Breast epithelium (tissue), 4 donors: ENCODE results near the gene ARTN. TPM values are rescaled to one million over a fixed set of nuclear protein-coding genes. Genes with fewer than 3 reads are reported as not detected.

Experiments used
- DNase-seq, 2 donors: peaks; one replicate each; pipeline ENCODE4 v3.0.0-alpha.2; 2019; ENCODE audit warnings: low spot score in 2 of 2
- H3K27ac ChIP-seq, 2 donors: fragments of 200-600 bp; sonication (generic) in 1 of 2; one replicate each; pipeline ENCODE4 v1.5.1; 2016 to 2019; ENCODE audit warnings: mild to moderate bottlenecking in 1 of 2
- H3K27me3 ChIP-seq, 2 donors: fragments of 200-600 bp; sonication (generic) in 1 of 2; one replicate each; pipeline versions ENCODE4 v1.5.1 to v1.6.0; 2017 to 2019; ENCODE audit warnings: control low read depth in 1 of 2, mild to moderate bottlenecking in 1 of 2
- H3K36me3 ChIP-seq: fragments of 200-600 bp; one replicate; pipeline ENCODE4 v1.5.1; 2019
- H3K4me1 ChIP-seq, 2 donors: fragments of 200-600 bp; sonication (generic); one replicate each; pipeline ENCODE4 v1.5.1; 2016 to 2019; ENCODE audit warnings: control low read depth in 1 of 2
- H3K4me3 ChIP-seq, 3 donors: fragments of 200-600 bp; sonication (generic); 1 replicate in 2 of 3; 2 replicates in 1 of 3; pipeline ENCODE4 v1.5.1; 2016 to 2019; ENCODE audit warnings: mild to moderate bottlenecking in 3 of 3, moderate library complexity in 2 of 3
- H3K9me3 ChIP-seq, 2 donors: fragments of 200-600 bp; sonication (generic) in 1 of 2; one replicate each; pipeline ENCODE4 v1.5.1; 2016 to 2019; ENCODE audit warnings: control low read depth in 1 of 2
- POLR2A ChIP-seq: fragments of 450-650 bp; IDR thresholded peaks from one replicate; pipeline ENCODE4 v1.6.1; 2016; ENCODE audit warnings: antibody characterized with exemption, mild to moderate bottlenecking, moderate library complexity
- POLR2AphosphoS5 ChIP-seq, 3 donors: sonication (generic); formaldehyde crosslinking; IDR thresholded peaks; one replicate each; pipeline ENCODE4 v1.6.1; 2017; ENCODE audit warnings: antibody characterized with exemption in 3 of 3
- intact Hi-C: fragments of 100-400 bp; cut with DNase I; formaldehyde crosslinking; loops from one replicate; pipeline ENCODE4 v1.15.1; 2023; ENCODE audit warnings: low total_unique reads
- total RNA-seq, 3 donors: library from RNA; depleted of rRNA; stranded (reverse); fragments of >200 nt; gene quantifications; one replicate each; pipeline ENCODE4 v1.1.0, GENCODE V29; 2016
- TF ChIP-seq, protein P1 (sequence below), 3 donors: fragments of 450-650 bp; IDR thresholded peaks; one replicate each; pipeline ENCODE4 v1.5.1; 2016 to 2017; ENCODE audit warnings: antibody characterized with exemption in 3 of 3, mild to moderate bottlenecking in 3 of 3, moderate library complexity in 3 of 3

Gene ARTN
- total RNA-seq, 3 donors from 2014 or later = 1.8 to 2.3 TPM; not detected in 1

DNA sequence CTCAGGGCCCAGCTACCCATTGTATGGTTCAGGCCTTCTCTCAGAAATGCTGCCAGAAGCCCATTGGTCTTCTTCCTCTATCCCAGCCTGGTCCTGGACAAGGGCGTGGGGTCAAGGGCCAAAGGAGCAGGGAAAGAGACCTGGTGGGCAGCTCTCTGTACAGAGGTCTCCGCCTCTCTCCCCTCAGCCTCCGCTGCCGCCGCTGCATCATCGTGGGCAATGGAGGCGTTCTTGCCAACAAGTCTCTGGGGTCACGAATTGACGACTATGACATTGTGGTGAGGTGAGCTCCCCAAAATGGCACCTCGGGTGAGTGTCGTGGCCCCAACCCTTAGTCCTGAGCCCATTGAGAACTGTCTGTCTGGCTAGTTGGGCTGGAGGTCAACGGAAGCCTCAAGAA lies 34.6 kb upstream of the ARTN start:
- no peaks in the 10 kb centered on the region for H3K27me3 ChIP-seq
- no peak overlapping the region for H3K27ac ChIP-seq
- H3K36me3 ChIP-seq = no peaks in the 10 kb centered on the region
- no peaks in the 10 kb centered on the region for H3K9me3 ChIP-seq
- H3K4me1 ChIP-seq = no peaks in the 10 kb centered on the region
- TF ChIP-seq POLR2A (no peak), POLR2AphosphoS5 (IDR thresholded peaks at IDR 0.05) (no peak)
- TF ChIP-seq, protein P1, sequence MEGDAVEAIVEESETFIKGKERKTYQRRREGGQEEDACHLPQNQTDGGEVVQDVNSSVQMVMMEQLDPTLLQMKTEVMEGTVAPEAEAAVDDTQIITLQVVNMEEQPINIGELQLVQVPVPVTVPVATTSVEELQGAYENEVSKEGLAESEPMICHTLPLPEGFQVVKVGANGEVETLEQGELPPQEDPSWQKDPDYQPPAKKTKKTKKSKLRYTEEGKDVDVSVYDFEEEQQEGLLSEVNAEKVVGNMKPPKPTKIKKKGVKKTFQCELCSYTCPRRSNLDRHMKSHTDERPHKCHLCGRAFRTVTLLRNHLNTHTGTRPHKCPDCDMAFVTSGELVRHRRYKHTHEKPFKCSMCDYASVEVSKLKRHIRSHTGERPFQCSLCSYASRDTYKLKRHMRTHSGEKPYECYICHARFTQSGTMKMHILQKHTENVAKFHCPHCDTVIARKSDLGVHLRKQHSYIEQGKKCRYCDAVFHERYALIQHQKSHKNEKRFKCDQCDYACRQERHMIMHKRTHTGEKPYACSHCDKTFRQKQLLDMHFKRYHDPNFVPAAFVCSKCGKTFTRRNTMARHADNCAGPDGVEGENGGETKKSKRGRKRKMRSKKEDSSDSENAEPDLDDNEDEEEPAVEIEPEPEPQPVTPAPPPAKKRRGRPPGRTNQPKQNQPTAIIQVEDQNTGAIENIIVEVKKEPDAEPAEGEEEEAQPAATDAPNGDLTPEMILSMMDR (IDR thresholded peaks at IDR 0.05) = no peak
- intact Hi-C loops = loop anchor here (5.0 kb wide), 1 partner anchor 862 kb away; no protein-coding TSS in a partner anchor
- no peak overlapping the region for H3K4me3 ChIP-seq
- no peak for DNase-seq

DNA sequence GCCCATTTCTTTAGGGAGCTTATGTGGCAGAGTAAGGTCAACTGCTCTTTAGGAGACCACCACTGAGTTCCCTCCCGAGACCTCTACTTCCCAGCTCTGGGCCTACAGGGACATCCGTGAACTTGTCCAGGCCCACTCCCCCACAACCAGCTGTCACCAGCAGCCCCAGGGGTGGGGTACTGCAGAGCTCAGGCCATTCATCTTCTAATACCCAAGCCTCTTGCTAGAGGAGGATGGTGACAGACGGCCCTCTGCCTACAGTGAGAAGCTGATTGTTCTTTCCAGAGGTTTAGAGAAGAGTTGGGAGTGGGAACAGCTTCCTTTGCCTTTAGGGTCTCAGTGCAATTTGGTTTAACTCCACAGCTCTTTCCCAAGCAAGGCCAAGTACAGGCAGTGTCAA lies 33.2 kb upstream of the ARTN start:
- intact Hi-C loops = no loop called here
- DNase-seq = no peak
- TF ChIP-seq, protein P1 (IDR thresholded peaks at IDR 0.05) = no peak
- no peak for TF ChIP-seq POLR2A
- no peak for TF ChIP-seq POLR2AphosphoS5 (IDR thresholded peaks at IDR 0.05)

DNA sequence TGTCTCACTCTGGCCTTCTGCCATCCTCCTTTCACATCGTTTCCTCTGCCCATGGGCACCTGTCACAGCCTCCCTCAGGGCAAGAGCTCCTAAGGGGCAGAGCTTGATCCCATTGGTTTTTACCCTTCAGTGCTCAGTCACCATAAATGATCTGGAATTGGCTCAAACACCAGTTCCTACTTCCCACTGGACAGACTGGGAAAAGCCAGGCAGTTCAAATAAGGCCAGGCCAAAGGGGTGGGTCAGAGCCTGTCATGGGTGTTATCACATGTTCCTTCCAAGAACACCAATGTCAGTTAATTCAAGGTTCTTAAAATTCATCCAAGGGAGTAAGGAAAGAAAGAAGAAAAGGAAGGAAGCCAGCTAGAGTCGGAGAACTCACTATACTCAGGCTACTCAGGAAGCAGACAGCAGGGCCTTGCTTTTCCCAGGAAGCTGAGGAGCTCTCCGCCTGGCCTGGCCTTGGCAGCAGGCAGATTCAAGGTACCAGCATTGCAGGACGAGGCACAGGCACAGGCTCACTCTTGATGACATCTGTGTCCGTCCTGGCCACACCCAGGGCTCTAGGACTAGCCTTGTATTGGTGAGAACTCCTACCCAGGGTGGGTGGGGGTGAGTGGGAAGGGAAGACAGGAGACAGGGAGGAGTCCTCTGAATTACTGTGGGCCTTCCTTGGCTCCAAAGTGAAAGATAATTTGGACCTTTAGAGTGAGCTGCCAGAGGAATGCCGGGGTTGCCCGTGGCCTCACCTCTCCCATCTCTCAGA lies 32.2 kb upstream of the ARTN start:
- Histone ChIP-seq H3K4me3 (no peak overlapping the region), H3K4me1 (no peaks in the 10 kb centered on the region), H3K27me3 (no peaks in the 10 kb centered on the region), H3K27ac (no peak overlapping the region), H3K36me3 (no peaks in the 10 kb centered on the region), H3K9me3 (no peaks in the 10 kb centered on the region)
- TF ChIP-seq POLR2A = no peak
- TF ChIP-seq POLR2AphosphoS5 (IDR thresholded peaks at IDR 0.05) = no peak
- TF ChIP-seq, protein P1 (IDR thresholded peaks at IDR 0.05) = no peak
- no peak for DNase-seq
- intact Hi-C loops = no loop called here

More for the DNA sequence above, 33.2 kb upstream of the ARTN start:
- no peak overlapping the region for H3K27ac ChIP-seq
- H3K27me3 ChIP-seq = no peaks in the 10 kb centered on the region
- no peak overlapping the region for H3K4me3 ChIP-seq
- H3K9me3 ChIP-seq = no peaks in the 10 kb centered on the region
- no peaks in the 10 kb centered on the region for H3K4me1 ChIP-seq
- H3K36me3 ChIP-seq = no peaks in the 10 kb centered on the region

DNA sequence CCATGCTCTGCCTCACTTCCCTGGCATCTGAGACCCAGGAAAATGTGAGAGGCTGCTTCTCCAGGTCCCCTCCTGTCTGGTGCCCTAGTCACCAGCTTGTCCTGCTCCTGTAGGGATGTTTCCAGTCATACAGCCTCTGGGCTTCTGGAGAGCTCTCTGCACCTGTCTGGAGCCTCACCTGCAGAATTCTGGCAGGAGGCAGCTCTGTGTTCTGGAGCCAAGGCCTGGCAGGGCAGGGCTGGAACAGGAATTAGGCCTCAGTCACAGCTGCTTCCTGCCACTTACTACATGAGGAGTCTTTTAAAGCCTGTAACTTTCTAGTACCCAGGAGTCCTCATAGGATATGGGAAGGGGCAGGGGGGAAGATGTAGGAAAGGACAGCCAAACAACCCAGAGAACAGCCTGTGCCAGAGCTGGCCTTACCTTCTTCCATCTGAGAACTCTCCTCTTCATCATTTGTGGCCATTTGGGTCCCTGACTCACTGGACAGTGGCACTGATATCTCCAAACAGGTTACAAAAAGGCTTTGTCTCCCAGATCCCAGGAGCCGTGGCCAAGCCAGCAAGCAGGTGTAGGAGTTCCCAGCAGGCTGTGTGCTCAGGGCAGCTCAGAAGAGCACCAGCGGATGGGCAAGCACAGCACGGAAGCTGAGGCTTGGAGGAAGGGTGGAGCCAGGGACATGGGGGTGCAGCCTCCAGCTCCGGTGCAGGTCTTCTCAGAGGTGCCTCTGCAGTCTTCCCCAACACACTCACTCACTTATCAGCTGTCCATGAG lies 31.4 kb upstream of the ARTN start:
- no peaks in the 10 kb centered on the region for H3K4me1 ChIP-seq
- no peaks in the 10 kb centered on the region for H3K36me3 ChIP-seq
- TF ChIP-seq POLR2A (no peak), POLR2AphosphoS5 (IDR thresholded peaks at IDR 0.05) (no peak)
- TF ChIP-seq, protein P1 (IDR thresholded peaks at IDR 0.05) = no peak
- H3K9me3 ChIP-seq = no peaks in the 10 kb centered on the region
- DNase-seq = peak; percentile 20 to 22
- no peaks in the 10 kb centered on the region for H3K27me3 ChIP-seq
- H3K27ac ChIP-seq = no peak overlapping the region
- no peak overlapping the region for H3K4me3 ChIP-seq
- intact Hi-C loops = no loop called here
